Measurements from ENCODE around the gene NBAS. TPM values are rescaled to one million over a fixed set of nuclear protein-coding genes. Genes with fewer than 3 reads are reported as not detected.

NBAS gene
- total and polyA plus RNA-seq, 2 of the 13 experiments (the other 11 are each of a cell fraction or from before 2014, with no cell fraction given), result 33.6 to 58.7 TPM

- TF ChIP-seq ZHX2 (IDR thresholded peaks at IDR 0.05; ENCODE audit: low read depth) (peak; percentile 92), ZHX2 (CRISPR knock-in tag; IDR thresholded peaks at IDR 0.05; ENCODE audit: borderline replicate concordance) (peak; percentile 91; the same call in 1 of the 2 replicates), FLYWCH1 (CRISPR knock-in tag; IDR thresholded peaks at IDR 0.05) (no peak; the same call in 1 of the 2 replicates), ZNF564 (CRISPR knock-in tag; IDR thresholded peaks at IDR 0.05) (peak; percentile 97), ZFP90 (CRISPR knock-in tag; IDR thresholded peaks at IDR 0.05; ENCODE audit: borderline replicate concordance) (peak; percentile 99), SNAI1 (CRISPR knock-in tag; IDR thresholded peaks at IDR 0.05; ENCODE audit: borderline replicate concordance) (peak; percentile 99), ATF3 (CRISPR knock-in tag; IDR thresholded peaks at IDR 0.05) (peak; percentile 77), SALL2 (CRISPR knock-in tag; IDR thresholded peaks at IDR 0.05) (peak; percentile 99), ADNP (CRISPR knock-in tag; IDR thresholded peaks at IDR 0.05) (no peak), ZNF572 (CRISPR knock-in tag; IDR thresholded peaks at IDR 0.05) (peak; percentile 62; the same call in 1 of the 2 replicates), ZNF501 (CRISPR knock-in tag; IDR thresholded peaks at IDR 0.05) (peak; percentile 100), RFXAP (CRISPR knock-in tag; IDR thresholded peaks at IDR 0.05; ENCODE audit: borderline replicate concordance) (peak; percentile 98), SOX6 (IDR thresholded peaks at IDR 0.05) (no peak), SOX6 (CRISPR knock-in tag; IDR thresholded peaks at IDR 0.05) (peak; percentile 90), ZNF230 (CRISPR knock-in tag; IDR thresholded peaks at IDR 0.05) (peak; percentile 97)
- TF ChIP-seq, protein P1, sequence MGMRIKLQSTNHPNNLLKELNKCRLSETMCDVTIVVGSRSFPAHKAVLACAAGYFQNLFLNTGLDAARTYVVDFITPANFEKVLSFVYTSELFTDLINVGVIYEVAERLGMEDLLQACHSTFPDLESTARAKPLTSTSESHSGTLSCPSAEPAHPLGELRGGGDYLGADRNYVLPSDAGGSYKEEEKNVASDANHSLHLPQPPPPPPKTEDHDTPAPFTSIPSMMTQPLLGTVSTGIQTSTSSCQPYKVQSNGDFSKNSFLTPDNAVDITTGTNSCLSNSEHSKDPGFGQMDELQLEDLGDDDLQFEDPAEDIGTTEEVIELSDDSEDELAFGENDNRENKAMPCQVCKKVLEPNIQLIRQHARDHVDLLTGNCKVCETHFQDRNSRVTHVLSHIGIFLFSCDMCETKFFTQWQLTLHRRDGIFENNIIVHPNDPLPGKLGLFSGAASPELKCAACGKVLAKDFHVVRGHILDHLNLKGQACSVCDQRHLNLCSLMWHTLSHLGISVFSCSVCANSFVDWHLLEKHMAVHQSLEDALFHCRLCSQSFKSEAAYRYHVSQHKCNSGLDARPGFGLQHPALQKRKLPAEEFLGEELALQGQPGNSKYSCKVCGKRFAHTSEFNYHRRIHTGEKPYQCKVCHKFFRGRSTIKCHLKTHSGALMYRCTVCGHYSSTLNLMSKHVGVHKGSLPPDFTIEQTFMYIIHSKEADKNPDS (CRISPR knock-in tag; IDR thresholded peaks at IDR 0.05), result peak; percentile 90; the same call in 1 of the 2 replicates
- TF ChIP-seq, protein P2, sequence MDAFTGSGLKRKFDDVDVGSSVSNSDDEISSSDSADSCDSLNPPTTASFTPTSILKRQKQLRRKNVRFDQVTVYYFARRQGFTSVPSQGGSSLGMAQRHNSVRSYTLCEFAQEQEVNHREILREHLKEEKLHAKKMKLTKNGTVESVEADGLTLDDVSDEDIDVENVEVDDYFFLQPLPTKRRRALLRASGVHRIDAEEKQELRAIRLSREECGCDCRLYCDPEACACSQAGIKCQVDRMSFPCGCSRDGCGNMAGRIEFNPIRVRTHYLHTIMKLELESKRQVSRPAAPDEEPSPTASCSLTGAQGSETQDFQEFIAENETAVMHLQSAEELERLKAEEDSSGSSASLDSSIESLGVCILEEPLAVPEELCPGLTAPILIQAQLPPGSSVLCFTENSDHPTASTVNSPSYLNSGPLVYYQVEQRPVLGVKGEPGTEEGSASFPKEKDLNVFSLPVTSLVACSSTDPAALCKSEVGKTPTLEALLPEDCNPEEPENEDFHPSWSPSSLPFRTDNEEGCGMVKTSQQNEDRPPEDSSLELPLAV (CRISPR knock-in tag; conservative IDR thresholded peaks at IDR 0.05; ENCODE audit: low read depth), result 0 out of 2 replicates have a peak, but pooled peaks have one; percentile 40
Measured at GRCh38 chr2:15591692-15592463, 30.7 kb upstream of the NBAS start, which contains the start of gene DDX1 (continued).

Data from HepG2 (cell line).